Stimulated activated CD4-positive, alpha-beta T cell treated with anti-CD3 and anti-CD28 coated beads, Interleukin-1b, Interleukin-23, amount 100 ng/mL, for 4 hours (primary cell): Measurements from ENCODE around the gene CRELD2.

Experiments
- DNase-seq, 2 donors: peaks; one replicate each; pipeline ENCODE4 v3.0.0-alpha.2; 2020; ENCODE audit warnings: low read depth in 2 of 2

The CRELD2 gene

GRCh38 chr22:49887064-49887451 is 31.4 kb upstream of the CRELD2 start:
- no peak for DNase-seq

GRCh38 chr22:49887702-49888101 is 30.7 kb upstream of the CRELD2 start:
- DNase-seq, result no peak

GRCh38 chr22:49889071-49889470 is 29.4 kb upstream of the CRELD2 start:
- DNase-seq, result no peak

GRCh38 chr22:49892226-49892899 is 26.1 kb upstream of the CRELD2 start:
- DNase-seq, result no peak

- no peak for DNase-seq
These were observed 25.4 kb upstream of the CRELD2 start for GRCh38 chr22:49893025-49893424.

- DNase-seq, result no peak
These were observed 23.9 kb upstream of the CRELD2 start for GRCh38 chr22:49894322-49895054.

GRCh38 chr22:49896201-49896600 is 22.2 kb upstream of the CRELD2 start:
- no peak for DNase-seq

GRCh38 chr22:49897015-49897684 is 21.3 kb upstream of the CRELD2 start:
- DNase-seq, result no peak

GRCh38 chr22:49899530-49899929 is 18.9 kb upstream of the CRELD2 start:
- DNase-seq, result no peak

GRCh38 chr22:49900441-49901230 is 17.8 kb upstream of the CRELD2 start:
- DNase-seq, result no peak

GRCh38 chr22:49901457-49901856 is 17.0 kb upstream of the CRELD2 start:
- DNase-seq, result no peak

- no peak for DNase-seq
These were observed 15.0 kb upstream of the CRELD2 start for GRCh38 chr22:49903322-49904039.

GRCh38 chr22:49904040-49904369 is 14.4 kb upstream of the CRELD2 start:
- no peak for DNase-seq

GRCh38 chr22:49905465-49905864 is 13.0 kb upstream of the CRELD2 start:
- DNase-seq, result no peak

- no peak for DNase-seq
These were observed 12.2 kb upstream of the CRELD2 start for GRCh38 chr22:49906071-49906798.

GRCh38 chr22:49906799-49907290 is 11.6 kb upstream of the CRELD2 start:
- no peak for DNase-seq

- DNase-seq, result no peak
These were observed 10.6 kb upstream of the CRELD2 start for GRCh38 chr22:49907807-49908206.

- DNase-seq, result no peak
These were observed 8.8 kb upstream of the CRELD2 start for GRCh38 chr22:49909476-49910205.

GRCh38 chr22:49910229-49911155 is 7.9 kb upstream of the CRELD2 start:
- no peak for DNase-seq
